H4 (cell line): Measurements from ENCODE around the gene LYRM4. TPM values are rescaled to one million over a fixed set of nuclear protein-coding genes. Genes with fewer than 3 reads are reported as not detected.
A peak's percentile ranks its signal among the peaks of the same experiment; 100 is the strongest.

Experiments
- DNase-seq: peaks from one replicate; pipeline ENCODE4 v3.0.0-alpha.2; 2015; ENCODE audit warnings: low spot score
- total RNA-seq: library from RNA; depleted of rRNA; stranded (reverse); fragments of >200 nt; shearing (Covaris generic); gene quantifications from 2 replicates; pipeline ENCODE4 v1.2.3, GENCODE V29; 2014; rRNA removed

Gene LYRM4
- 31.5 and 33.0 TPM in 2 replicates for total RNA-seq

GRCh38 chr6:5260661-5261544, at the start of gene LYRM4, which contains the start of gene FARS2:
Gene LYRM4 (minus strand): TSS chr6:5260950. CDS start chr6:5260733, 217 bp downstream.
Gene FARS2 (plus strand): TSS chr6:5261513.
- peak; percentile 66 for DNase-seq

- DNase-seq = no peak
Observed at GRCh38 chr6:5308066-5308465, 47.3 kb upstream of the LYRM4 start.

GRCh38 chr6:5307058-5307457, 46.3 kb upstream of the LYRM4 start:
- DNase-seq = no peak

- no peak for DNase-seq
Observed at GRCh38 chr6:5305968-5306626, 45.3 kb upstream of the LYRM4 start.

GRCh38 chr6:5303682-5304081, 42.9 kb upstream of the LYRM4 start:
- no peak for DNase-seq

- DNase-seq = no peak
Observed at GRCh38 chr6:5302995-5303622, 42.4 kb upstream of the LYRM4 start.

- no peak for DNase-seq
Observed at GRCh38 chr6:5302220-5302946, 41.6 kb upstream of the LYRM4 start.

- no peak for DNase-seq
Observed at GRCh38 chr6:5300206-5300764, 39.5 kb upstream of the LYRM4 start.

GRCh38 chr6:5295623-5296022, 34.9 kb upstream of the LYRM4 start:
- no peak for DNase-seq

GRCh38 chr6:5294392-5295211, 33.9 kb upstream of the LYRM4 start:
- DNase-seq = no peak

- no peak for DNase-seq
Observed at GRCh38 chr6:5293692-5294091, 32.9 kb upstream of the LYRM4 start.

- no peak for DNase-seq
Observed at GRCh38 chr6:5292154-5292553, 31.4 kb upstream of the LYRM4 start.

- DNase-seq = no peak
Observed at GRCh38 chr6:5290500-5290899, 29.8 kb upstream of the LYRM4 start.

- no peak for DNase-seq
Observed at GRCh38 chr6:5290097-5290496, 29.3 kb upstream of the LYRM4 start.

- DNase-seq = no peak
Observed at GRCh38 chr6:5287966-5288297, 27.2 kb upstream of the LYRM4 start.

- peak; percentile 60 for DNase-seq
Observed at GRCh38 chr6:5287205-5287965, 26.6 kb upstream of the LYRM4 start.

- no peak for DNase-seq
Observed at GRCh38 chr6:5286780-5287179, 26.0 kb upstream of the LYRM4 start.

- DNase-seq = no peak
Observed at GRCh38 chr6:5285526-5285925, 24.8 kb upstream of the LYRM4 start.

GRCh38 chr6:5285081-5285480, 24.3 kb upstream of the LYRM4 start:
- DNase-seq = no peak

- DNase-seq = no peak
Observed at GRCh38 chr6:5282191-5282623, 21.5 kb upstream of the LYRM4 start.
